ENCODE measurements around the gene TMEM202. TPM values are rescaled to one million over a fixed set of nuclear protein-coding genes. Genes with fewer than 3 reads are reported as not detected.

TMEM202 gene
- total and polyA plus RNA-seq, 2 of the 13 experiments (the other 11 are each of a cell fraction or from before 2014, with no cell fraction given): not detected

GRCh38 chr15:72398648-72399047, 543 bp downstream of the TMEM202 start (continued):
- TF ChIP-seq STAT6 (CRISPR knock-in tag; IDR thresholded peaks at IDR 0.05; ENCODE audit: borderline replicate concordance) (no peak), ZNF333 (CRISPR knock-in tag; IDR thresholded peaks at IDR 0.05; ENCODE audit: borderline replicate concordance) (no peak), CEBPZ (IDR thresholded peaks at IDR 0.05; ENCODE audit: low read length) (no peak), MEF2D (CRISPR knock-in tag; IDR thresholded peaks at IDR 0.05) (no peak), MZF1 (CRISPR knock-in tag; IDR thresholded peaks at IDR 0.05; ENCODE audit: borderline replicate concordance) (no peak), SATB2 (CRISPR knock-in tag; IDR thresholded peaks at IDR 0.05) (no peak), MATR3 (CRISPR knock-in tag; IDR thresholded peaks at IDR 0.05) (no peak), RXRB (CRISPR knock-in tag; IDR thresholded peaks at IDR 0.05; ENCODE audit: borderline replicate concordance) (peak; percentile 60), ZNF318 (CRISPR knock-in tag; IDR thresholded peaks at IDR 0.05) (no peak), LRRFIP1 (CRISPR knock-in tag; conservative IDR thresholded peaks at IDR 0.05) (no peak), ZNF839 (CRISPR knock-in tag; IDR thresholded peaks at IDR 0.05; ENCODE audit: borderline replicate concordance) (no peak), RARA (CRISPR knock-in tag; IDR thresholded peaks at IDR 0.05) (0 out of 2 replicates have a peak, but pooled peaks have one; percentile 11), NPAS2 (CRISPR knock-in tag; IDR thresholded peaks at IDR 0.05; ENCODE audit: borderline replicate concordance) (no peak)

Measured in HepG2 (cell line).